CD14-positive monocyte (primary cell): Measurements from ENCODE around the gene CHST10. TPM values are rescaled to one million over a fixed set of nuclear protein-coding genes. Genes with fewer than 3 reads are reported as not detected.

ENCODE experiments used
- DNase-seq, 3 donors: peaks; one replicate each; pipeline ENCODE4 v3.0.0-alpha.2; 2011 to 2022
- H2AFZ ChIP-seq: 2 replicates; pipeline ENCODE4 v1.6.0; 2012; ENCODE audit warnings: mild to moderate bottlenecking, low read depth, low read length, inconsistent platforms; ENCODE audit not compliant: insufficient read depth, poor library complexity, severe bottlenecking
- H3K27ac ChIP-seq, 2 donors: 1 replicate in 1 of 2; 2 replicates in 1 of 2; pipeline ENCODE4 v1.5.1; 2012 to 2013; ENCODE audit warnings: low read length in 2 of 2, control low read depth in 1 of 2, inconsistent platforms in 1 of 2, low read depth in 1 of 2, mild to moderate bottlenecking in 1 of 2
- H3K27me3 ChIP-seq, 2 donors: one replicate each; pipeline versions ENCODE4 v1.6.0 to v1.6.1; 2011 to 2013; ENCODE audit warnings: low read length in 2 of 2; ENCODE audit not compliant: control insufficient read depth in 2 of 2, insufficient read depth in 2 of 2
- H3K36me3 ChIP-seq, 2 donors: replicated peaks in 1 of 2; 1 replicate in 1 of 2; 2 replicates in 1 of 2; pipeline versions ENCODE4 v1.5.1 to v1.6.1; 2012 to 2013; ENCODE audit warnings: low read length in 2 of 2, control low read depth in 1 of 2, inconsistent platforms in 1 of 2, mild to moderate bottlenecking in 1 of 2; ENCODE audit not compliant: insufficient read depth in 2 of 2, control insufficient read depth in 1 of 2
- H3K4me1 ChIP-seq, 2 donors: 1 replicate in 1 of 2; 2 replicates in 1 of 2; pipeline versions ENCODE4 v1.5.1 to v1.6.1; 2012 to 2013; ENCODE audit warnings: low read length in 2 of 2, control low read depth in 1 of 2, inconsistent platforms in 1 of 2, mild to moderate bottlenecking in 1 of 2, moderate library complexity in 1 of 2; ENCODE audit not compliant: insufficient read depth in 2 of 2, control insufficient read depth in 1 of 2
- H3K4me2 ChIP-seq: replicated peaks from 2 replicates; pipeline ENCODE3; 2012; ENCODE audit warnings: low read length, moderate library complexity, mild to moderate bottlenecking; ENCODE audit not compliant: poor library complexity, severe bottlenecking; ENCODE audit errors: extremely low read depth
- H3K4me3 ChIP-seq, 3 experiments: fragments of 200-600 bp in 1 of 3; sonication (generic) in 1 of 3; replicated peaks in 1 of 3; 1 replicate in 2 of 3; 2 replicates in 1 of 3; pipeline ENCODE4 v1.5.1; 2011 to 2013; ENCODE audit warnings: low read length in 3 of 3, mild to moderate bottlenecking in 3 of 3, control low read depth in 2 of 3, low read depth in 2 of 3, inconsistent platforms in 1 of 3, moderate library complexity in 1 of 3
- H3K79me2 ChIP-seq: 2 replicates; pipeline ENCODE4 v1.6.0; 2012; ENCODE audit warnings: mild to moderate bottlenecking, control low read depth, inconsistent platforms, low read length, moderate library complexity; ENCODE audit not compliant: insufficient read depth
- H3K9ac ChIP-seq: 2 replicates; pipeline ENCODE4 v1.6.0; 2017; ENCODE audit warnings: low read length, mild to moderate bottlenecking; ENCODE audit not compliant: insufficient read depth, poor library complexity, severe bottlenecking
- H3K9me3 ChIP-seq, 2 donors: replicated peaks in 1 of 2; 1 replicate in 1 of 2; 2 replicates in 1 of 2; pipeline versions ENCODE4 v1.5.1 to v1.6.1; 2012 to 2013; ENCODE audit warnings: low read length in 2 of 2, control low read depth in 1 of 2; ENCODE audit not compliant: control insufficient read depth in 1 of 2, insufficient read depth in 1 of 2
- H4K20me1 ChIP-seq: 2 replicates; pipeline ENCODE4 v1.6.0; 2012; ENCODE audit warnings: mild to moderate bottlenecking, low read length, control low read depth, moderate library complexity; ENCODE audit not compliant: insufficient read depth
- H3K27ac Mint-ChIP-seq, 7 donors: one replicate each; pipeline ENCODE4 v1.8.0; 2020; ENCODE audit warnings: mild to moderate bottlenecking in 7 of 7, mixed read lengths in 7 of 7, moderate library complexity in 6 of 7, inconsistent platforms in 2 of 7
- H3K27me3 Mint-ChIP-seq, 3 donors: one replicate each; pipeline ENCODE4 v1.8.0; 2021 to 2022; ENCODE audit warnings: low read depth in 3 of 3, mild to moderate bottlenecking in 3 of 3, mixed read lengths in 3 of 3, moderate library complexity in 3 of 3, inconsistent platforms in 1 of 3
- H3K36me3 Mint-ChIP-seq, 2 donors: one replicate each; pipeline ENCODE4 v1.8.0; 2020; ENCODE audit warnings: mixed read lengths in 2 of 2, inconsistent platforms in 1 of 2, mild to moderate bottlenecking in 1 of 2
- H3K4me1 Mint-ChIP-seq: one replicate; pipeline ENCODE4 v1.8.0; 2020; ENCODE audit warnings: mild to moderate bottlenecking, mixed read lengths
- H3K4me3 Mint-ChIP-seq, 2 donors: one replicate each; pipeline ENCODE4 v1.8.0; 2020; ENCODE audit warnings: mild to moderate bottlenecking in 2 of 2, mixed read lengths in 2 of 2, moderate library complexity in 1 of 2
- H3K9me3 Mint-ChIP-seq, 7 donors: one replicate each; pipeline ENCODE4 v1.8.0; 2020 to 2022; ENCODE audit warnings: mixed read lengths in 7 of 7, mild to moderate bottlenecking in 6 of 7, moderate library complexity in 6 of 7, inconsistent platforms in 2 of 7
- CTCF ChIP-seq: fragments of 200-600 bp; IDR thresholded peaks from one replicate; pipeline ENCODE4 v1.8.0; 2022; ENCODE audit warnings: antibody characterized with exemption, mild to moderate bottlenecking
- WGBS: methylation state at CpG from one replicate; pipeline ENCODE4 v1.1.5; 2013; ENCODE audit warnings: missing lambda C conversion rate; ENCODE audit not compliant: insufficient coverage; 5-methylcytosine and 5-hydroxymethylcytosine counted together
- intact Hi-C, 2 donors: fragments of 100-400 bp; cut with micrococcal nuclease; formaldehyde crosslinking; loops; one replicate each; pipeline versions ENCODE4 v1.15.0 to v1.15.1; 2023
- polyA plus RNA-seq, 3 donors: library from polyadenylated mRNA; depleted of rRNA in 1 of 3; unstranded in 2 of 3; stranded (reverse) in 1 of 3; fragments of 300-500 nt in 2 of 3; fragments of >200 nt in 1 of 3; fragmentation: Illumina TruSeq in 2 of 3; gene quantifications; 1 replicate in 2 of 3; 2 replicates in 1 of 3; pipeline ENCODE4 v1.2.3, GENCODE V29; 2012 to 2021

CHST10 gene
- polyA plus RNA-seq, 3 donors, result 0.52 to 0.54 TPM; not detected in 1

GRCh38 chr2:100390001-100390940 lies 27.2 kb downstream of the CHST10 start:
- WGBS, result 86% methylated on average over 11 of the region's 12 CpGs
- Histone ChIP-seq H3K4me3 (no peak overlapping the region), H3K27ac (no peak overlapping the region), H3K9me3 (no peaks in the 10 kb centered on the region), H3K9ac (no peak overlapping the region), H2AFZ (no peak overlapping the region), H4K20me1 (no peaks in the 10 kb centered on the region), H3K4me1 (no peaks in the 10 kb centered on the region), H3K79me2 (no peaks in the 10 kb centered on the region), H3K27me3 (no peaks in the 10 kb centered on the region), H3K36me3 (peaks cover 0 to 8% of the 10 kb centered on the region in 2 donors), H3K4me2 (no peak overlapping the region)
- Mint-ChIP-seq H3K4me1 (no peaks in the 10 kb centered on the region), H3K27me3 (peaks cover 0 to 3% (median 0%) of the 10 kb centered on the region in 3 donors), H3K4me3 (no peak overlapping the region), H3K9me3 (no peaks in the 10 kb centered on the region), H3K36me3 (peaks cover 11 to 17% of the 10 kb centered on the region in 2 donors), H3K27ac (peak overlapping the region in 1 of 7 donors; percentile 27)
- intact Hi-C loops, result no loop called here
- no peak for DNase-seq
- TF ChIP-seq CTCF, result no peak

DNA sequence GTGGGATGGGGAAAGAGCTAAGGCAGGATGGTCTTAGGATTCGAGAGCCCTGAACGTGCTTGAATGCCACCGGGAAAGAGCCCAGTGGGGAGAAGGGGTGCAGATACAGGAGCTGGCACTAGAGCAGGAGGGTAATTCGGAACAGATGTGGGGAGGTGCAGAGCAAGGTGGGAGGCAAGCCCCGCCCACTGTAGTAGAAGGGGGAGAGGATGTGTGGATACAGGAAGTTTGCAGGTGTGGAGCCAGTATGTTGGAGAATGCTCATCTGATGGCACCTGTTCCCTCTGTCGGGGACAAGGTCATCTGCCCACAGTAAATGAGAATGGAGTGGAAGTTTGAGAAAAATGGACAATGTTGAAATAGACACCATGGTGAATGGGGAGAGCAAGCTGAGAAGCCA lies 28.8 kb downstream of the CHST10 start:
- Histone ChIP-seq H3K9ac (no peak overlapping the region), H3K27me3 (no peaks in the 10 kb centered on the region), H3K27ac (no peak overlapping the region), H4K20me1 (no peaks in the 10 kb centered on the region), H2AFZ (no peak overlapping the region), H3K36me3 (peaks cover 0 to 8% of the 10 kb centered on the region in 2 donors), H3K4me3 (no peak overlapping the region), H3K79me2 (no peaks in the 10 kb centered on the region), H3K4me1 (no peaks in the 10 kb centered on the region), H3K9me3 (no peaks in the 10 kb centered on the region), H3K4me2 (no peak overlapping the region)
- H3K27ac Mint-ChIP-seq, result no peak overlapping the region
- H3K27me3 Mint-ChIP-seq, result peaks cover 0 to 3% (median 0%) of the 10 kb centered on the region in 3 donors
- WGBS, result 100% methylated on average over 6 of the region's 6 CpGs
- DNase-seq, result no peak
- no peaks in the 10 kb centered on the region for H3K9me3 Mint-ChIP-seq
- no peaks in the 10 kb centered on the region for H3K4me1 Mint-ChIP-seq
- intact Hi-C loops, result no loop called here
- H3K36me3 Mint-ChIP-seq, result peaks cover 10 to 14% of the 10 kb centered on the region in 2 donors
- TF ChIP-seq CTCF, result no peak
- H3K4me3 Mint-ChIP-seq, result no peak overlapping the region
